GM19438 (cell line): ENCODE results near the gene GRID2.

Experiments
- ATAC-seq: cut with Tn5 transposase; IDR thresholded peaks from one replicate; pipeline ENCODE4 v1.9.1; 2021; ENCODE audit warnings: low read depth; ENCODE audit not compliant: unreplicated experiment

Gene GRID2

DNA sequence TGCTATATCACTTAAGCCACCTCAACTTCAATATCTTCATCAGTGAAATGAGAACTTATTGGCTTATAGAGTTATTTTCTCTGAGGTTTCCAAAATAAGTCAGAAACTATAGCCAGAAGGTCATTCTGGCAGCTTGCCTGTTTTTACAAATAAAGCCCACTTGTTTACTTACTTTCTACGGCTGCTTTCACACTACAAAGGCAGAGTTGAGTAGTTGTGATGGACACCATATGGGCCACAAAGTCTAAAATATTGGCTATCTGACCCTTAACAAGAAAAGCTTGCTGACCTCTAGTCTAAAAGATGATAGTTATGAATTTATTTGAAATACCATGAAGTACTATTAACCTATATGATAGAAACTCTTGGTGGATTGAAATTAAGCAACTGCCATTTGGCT is 1457.5 kb downstream of the GRID2 start:
- ATAC-seq, result no peak

- ATAC-seq, result no peak
Measured at GRCh38 chr4:93764639-93765246, 1461.0 kb downstream of the GRID2 start.

DNA sequence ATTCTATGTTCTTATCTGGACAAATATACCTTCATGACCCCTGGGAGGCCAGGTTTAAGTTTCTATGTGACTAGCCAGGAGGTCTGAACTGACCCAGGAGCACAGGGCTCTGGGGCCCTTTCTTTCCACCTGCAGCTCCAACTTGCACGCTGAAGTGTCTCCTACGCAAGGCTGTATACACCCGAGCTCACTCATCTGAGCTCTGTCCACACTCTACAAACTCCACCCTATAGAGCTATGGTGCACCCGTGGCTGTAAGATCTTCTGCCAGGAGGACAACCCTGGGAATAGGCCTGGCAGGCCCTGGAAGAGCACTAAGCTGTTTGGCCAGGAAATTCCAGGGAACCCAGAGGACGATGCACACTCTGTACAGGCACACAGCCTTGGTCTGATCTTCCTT is 1464.2 kb downstream of the GRID2 start:
- no peak for ATAC-seq

GRCh38 chr4:93770201-93770600 is 1466.4 kb downstream of the GRID2 start:
- no peak for ATAC-seq

GRCh38 chr4:93771640-93772411 is 1468.1 kb downstream of the GRID2 start:
- ATAC-seq, result no peak

GRCh38 chr4:93772858-93773257 is 1469.1 kb downstream of the GRID2 start:
- no peak for ATAC-seq

DNA sequence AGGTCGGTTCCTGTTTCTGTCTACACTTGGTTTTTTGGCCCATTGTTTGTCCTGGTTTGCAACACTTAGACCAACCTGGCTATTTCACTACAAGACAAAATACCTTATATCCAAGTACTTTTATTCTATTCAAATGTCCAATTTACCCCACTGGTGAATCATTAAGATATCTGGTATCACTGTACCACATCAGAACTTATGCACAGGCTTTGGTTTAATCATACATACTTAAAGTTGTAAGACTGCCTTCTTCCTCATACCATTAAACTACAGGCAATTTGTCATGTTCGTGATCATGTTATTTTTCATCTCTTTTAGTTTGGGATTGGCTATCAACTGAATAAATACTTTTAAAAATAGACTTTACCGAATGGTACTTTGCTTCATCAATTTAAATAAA is 1471.8 kb downstream of the GRID2 start:
- ATAC-seq, result no peak

DNA sequence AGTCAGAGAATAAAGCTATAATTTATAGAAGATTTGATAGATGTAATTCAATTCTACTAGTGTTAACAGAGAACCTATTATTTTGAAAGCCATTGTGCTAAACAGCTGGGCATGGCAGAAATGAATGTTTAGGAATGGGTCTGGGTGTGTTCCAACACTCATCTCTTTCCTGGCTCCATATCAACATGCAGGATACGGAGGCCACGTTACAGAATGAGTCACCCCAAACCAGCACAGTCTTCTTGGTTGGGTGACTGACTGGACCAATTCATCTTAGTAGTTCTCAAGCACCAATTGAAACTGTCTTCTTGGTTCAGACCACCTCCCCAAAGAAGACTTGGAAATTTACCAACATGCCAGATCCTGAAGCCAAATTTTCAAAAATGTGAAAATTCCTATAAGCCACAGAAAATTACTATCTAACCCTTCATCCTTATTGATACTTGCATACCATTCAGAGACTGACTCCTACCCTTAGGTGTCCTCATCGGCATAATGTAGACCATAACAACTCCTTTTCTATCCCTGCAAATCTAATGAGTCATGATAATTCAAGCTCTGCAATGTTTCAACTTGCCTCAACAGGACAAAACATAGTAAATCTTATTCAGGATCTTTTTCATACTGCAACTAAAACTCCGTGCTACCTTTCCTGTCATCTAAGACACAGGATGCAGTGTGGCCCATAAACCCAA is 1472.8 kb downstream of the GRID2 start:
- ATAC-seq, result no peak

DNA sequence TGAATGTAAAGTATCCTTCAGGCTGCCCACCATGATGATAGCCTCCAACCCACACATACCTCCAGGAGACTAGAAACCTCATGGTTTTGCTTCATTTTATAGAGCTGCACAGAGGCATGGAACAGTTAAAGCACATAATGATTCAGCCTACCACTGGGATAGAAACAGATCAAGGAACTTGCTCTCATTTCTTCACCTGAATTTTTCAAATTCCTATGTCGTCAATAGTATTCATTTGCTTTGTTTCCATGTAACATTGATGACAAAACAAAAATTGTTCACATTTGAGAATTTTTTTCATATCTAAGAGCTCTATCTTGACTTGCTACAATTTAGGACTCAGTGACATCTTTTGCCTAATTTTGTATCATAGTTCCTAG is 1473.3 kb downstream of the GRID2 start:
- no peak for ATAC-seq

DNA sequence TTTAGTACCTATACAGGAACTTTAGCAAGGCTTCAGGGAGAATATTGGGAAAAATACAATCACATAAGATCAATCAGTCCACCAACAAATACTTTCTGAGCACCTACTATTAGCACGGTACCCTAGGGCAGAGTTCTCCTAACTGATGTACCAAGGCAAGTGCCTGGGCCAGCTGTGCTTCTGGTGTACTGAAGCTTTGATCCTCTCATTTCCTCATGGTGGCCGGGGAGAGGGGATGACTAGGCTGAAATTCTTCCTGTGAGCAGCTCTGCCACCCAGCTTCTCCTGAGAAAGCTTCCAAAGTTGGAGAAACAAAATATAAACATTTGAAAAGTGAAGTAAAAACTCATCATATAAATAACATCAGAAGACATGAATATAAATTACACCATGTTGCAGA is 1475.5 kb downstream of the GRID2 start:
- ATAC-seq, result no peak

DNA sequence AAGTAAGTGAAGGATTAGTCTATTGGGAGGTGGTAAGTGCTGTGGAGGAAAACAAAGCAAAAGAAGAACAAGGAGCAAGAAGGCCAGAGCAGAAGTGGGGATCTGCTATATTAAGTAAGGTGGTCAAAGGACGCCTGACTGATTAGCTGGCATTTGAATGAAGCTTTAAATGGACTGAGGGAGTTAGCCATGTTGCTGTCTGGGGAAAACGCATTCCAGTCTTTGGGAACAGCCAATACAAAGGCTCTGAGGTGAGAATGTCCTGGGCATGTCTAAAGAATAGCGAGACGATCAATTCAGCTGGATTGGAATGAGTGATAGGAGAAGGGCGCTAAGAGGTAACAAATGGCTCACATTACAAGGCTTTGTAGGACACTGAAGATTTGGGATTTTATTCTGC is 1476.3 kb downstream of the GRID2 start:
- ATAC-seq, result no peak

DNA sequence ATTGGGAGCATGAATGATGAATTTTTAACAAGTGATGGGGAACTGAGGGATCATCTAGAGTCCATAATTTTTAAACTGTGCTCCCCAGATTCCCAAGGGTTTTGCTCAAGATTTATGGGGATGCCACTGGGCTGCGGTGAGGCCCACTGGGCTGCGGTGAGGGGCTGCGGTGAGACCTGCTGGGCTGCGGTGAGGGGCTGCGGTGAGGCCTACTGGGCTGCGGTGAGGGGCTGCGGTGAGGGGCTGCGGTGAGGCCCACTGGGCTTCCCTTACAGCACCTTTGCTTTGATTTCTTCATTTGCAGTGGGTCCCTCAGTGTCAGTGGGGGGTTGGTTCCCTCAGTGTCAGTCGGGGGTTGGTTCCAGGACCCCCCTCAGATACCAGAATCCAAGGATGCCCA is 1477.4 kb downstream of the GRID2 start:
- no peak for ATAC-seq

DNA sequence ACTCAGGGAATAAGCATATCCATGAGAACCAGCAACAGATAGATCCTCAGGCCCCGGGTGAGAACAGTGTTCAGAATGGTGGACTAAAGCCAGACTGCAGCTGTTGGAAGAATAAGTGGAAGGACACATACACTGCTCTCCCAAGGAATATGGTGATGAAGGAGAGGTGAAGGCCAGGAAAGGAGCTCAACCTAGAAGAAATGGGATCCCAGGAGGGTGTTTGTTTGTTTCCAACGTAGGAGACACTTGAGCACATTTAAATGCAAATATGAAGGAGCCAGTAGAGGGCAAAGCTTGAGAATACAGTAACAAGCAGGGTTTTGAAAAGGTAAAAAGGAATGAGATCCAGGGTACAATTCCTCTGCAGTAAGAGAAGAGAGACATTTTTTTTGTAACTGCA is 1482.4 kb downstream of the GRID2 start:
- no peak for ATAC-seq

- ATAC-seq, result no peak
Measured at GRCh38 chr4:93788712-93789111, 1484.9 kb downstream of the GRID2 start.

DNA sequence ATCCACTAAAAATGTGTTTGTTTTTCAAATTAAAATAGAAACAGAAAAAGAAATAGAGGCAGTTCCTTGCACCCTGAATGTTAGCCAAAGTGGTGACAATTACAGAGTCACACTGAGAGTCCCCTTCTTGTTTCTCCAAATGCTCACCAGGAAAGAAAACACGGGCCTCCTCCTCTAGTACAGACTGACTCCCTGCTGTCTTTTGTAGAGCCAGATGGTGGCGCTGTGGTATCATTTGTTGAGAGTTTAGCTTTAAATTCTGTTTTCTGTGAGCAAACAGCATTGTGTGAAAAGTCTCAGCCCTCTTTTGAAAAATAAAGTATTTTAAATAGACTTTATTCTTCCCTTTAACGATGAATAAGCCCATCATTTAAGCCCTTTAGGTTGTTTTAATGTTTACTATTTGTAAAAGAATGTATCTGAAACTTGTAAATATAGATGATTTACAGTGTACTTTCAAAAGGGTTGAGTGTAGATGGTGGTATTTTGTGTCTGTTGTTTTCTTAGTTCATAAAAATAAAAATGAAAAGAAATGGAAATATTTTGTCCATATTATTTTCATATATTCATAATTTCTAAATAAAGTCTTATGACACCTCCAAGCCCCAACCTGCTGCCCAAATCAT is 1487.9 kb downstream of the GRID2 start:
- peak; percentile 81 for ATAC-seq

GRCh38 chr4:93802045-93802444 is 1498.3 kb downstream of the GRID2 start:
- no peak for ATAC-seq

DNA sequence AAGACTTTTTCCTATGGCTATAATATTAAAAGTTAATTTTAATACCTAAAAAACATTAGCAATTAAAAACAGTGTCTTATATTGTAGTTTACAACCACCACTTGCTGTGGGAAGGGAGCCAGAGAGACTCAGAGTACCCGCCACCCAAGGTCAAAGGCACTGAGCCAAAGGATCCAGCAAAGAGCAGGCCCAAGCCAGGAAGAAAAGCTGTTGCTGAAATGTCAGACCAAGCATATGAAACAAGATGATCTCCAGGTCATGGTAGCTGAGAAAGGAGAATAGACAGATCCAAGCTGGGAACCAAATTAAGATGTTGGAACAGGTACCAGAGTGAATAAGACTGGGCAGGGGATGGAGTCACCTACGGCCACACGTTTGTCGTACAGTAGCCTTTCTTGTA is 1506.0 kb downstream of the GRID2 start:
- no peak for ATAC-seq

- ATAC-seq, result no peak
Measured at GRCh38 chr4:93810340-93810992, 1506.7 kb downstream of the GRID2 start.

DNA sequence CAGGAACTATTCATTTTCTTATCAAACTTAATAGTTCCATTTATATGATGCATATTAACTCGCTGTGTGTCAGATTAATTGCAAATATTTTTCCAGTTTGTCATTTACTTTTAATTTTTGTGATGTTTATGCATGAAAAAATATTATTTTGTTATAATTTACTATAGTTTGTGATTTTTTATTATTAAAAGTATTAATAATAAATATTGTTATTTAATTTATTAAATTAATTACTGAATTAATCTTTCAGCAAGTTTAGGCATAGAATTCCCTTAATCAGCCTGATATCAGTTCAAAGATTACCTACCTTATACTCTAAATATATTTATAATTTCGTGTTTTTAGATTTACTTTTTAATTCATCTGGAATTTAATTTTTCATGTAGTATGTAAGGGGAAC is 1509.3 kb downstream of the GRID2 start:
- no peak for ATAC-seq

- no peak for ATAC-seq
Measured at GRCh38 chr4:93814141-93814540, 1510.4 kb downstream of the GRID2 start.

- ATAC-seq, result no peak
Measured at GRCh38 chr4:93814722-93815121, 1511.0 kb downstream of the GRID2 start.
